IMR-90 (cell line): ENCODE measurements around the gene KY. TPM values are rescaled to one million over a fixed set of nuclear protein-coding genes. Genes with fewer than 3 reads are reported as not detected.
"Not testable (repeated sequence)": the region's sequence is repeated elsewhere in the genome, so short reads cannot be mapped to it uniquely, and the experiment has no call there.

ENCODE experiments used
- ATAC-seq: fragments of 200-7000 bp; cut with Tn5 transposase; 2 replicates; pipeline ENCODE4 v1.9.1; 2020; ENCODE audit warnings: low read depth, mild to moderate bottlenecking, moderate library complexity
- BruUV-seq: library from RNA; stranded (reverse); fragments of 400-500 nt; replicated peaks from 2 replicates; lab custom pipeline; 2021; lab: Mats Ljungman, UMichigan
- CTCF ChIA-PET: fragments of 300-600 bp; formaldehyde crosslinking; extraction: SDS; loops from one replicate; lab custom pipeline; 2021; ENCODE audit warnings: antibody characterized with exemption; lab: Yijun Ruan, JAX
- POLR2A ChIA-PET: fragments of 300-600 bp; sonication (Branson Sonifier 250); formaldehyde crosslinking; loops from one replicate; lab custom pipeline; 2022; ENCODE audit warnings: antibody characterized with exemption; ENCODE audit not compliant: unreplicated experiment; lab: Charles Lee
- DNase-seq: peaks from one replicate; pipeline ENCODE4 v3.0.0; 2013
- H2AFZ ChIP-seq: replicated peaks from 2 replicates; pipeline ENCODE3; 2013; ENCODE audit warnings: low read length, mild to moderate bottlenecking; ENCODE audit not compliant: poor library complexity
- H2AK5ac ChIP-seq: 2 replicates; pipeline ENCODE4 v1.6.1; 2013; ENCODE audit warnings: low read depth, low read length, inconsistent platforms
- H2AK9ac ChIP-seq: replicated peaks from 2 replicates; pipeline ENCODE3; 2013; ENCODE audit warnings: mild to moderate bottlenecking, low read depth, low read length, moderate library complexity; ENCODE audit not compliant: poor library complexity
- H2BK120ac ChIP-seq: 2 replicates; pipeline ENCODE4 v1.6.1; 2013; ENCODE audit warnings: low read depth, low read length, inconsistent platforms
- H2BK15ac ChIP-seq: 3 replicates; pipeline ENCODE4 v1.6.1; 2013; ENCODE audit warnings: low read depth, low read length, inconsistent platforms
- H2BK20ac ChIP-seq: 2 replicates; pipeline ENCODE4 v1.6.1; 2013; ENCODE audit warnings: low read depth, mild to moderate bottlenecking, inconsistent platforms, low read length, moderate library complexity
- H2BK5ac ChIP-seq: 2 replicates; pipeline ENCODE4 v1.6.1; 2013; ENCODE audit warnings: mild to moderate bottlenecking, low read depth, low read length, inconsistent platforms; ENCODE audit not compliant: poor library complexity, severe bottlenecking
- H3K14ac ChIP-seq: replicated peaks from 2 replicates; pipeline ENCODE4 v1.6.1; 2013; ENCODE audit warnings: low read depth, low read length, inconsistent platforms
- H3K18ac ChIP-seq: 2 replicates; pipeline ENCODE4 v1.6.1; 2013; ENCODE audit warnings: low read depth, low read length, control low read depth
- H3K23ac ChIP-seq: 2 replicates; pipeline ENCODE4 v1.6.1; 2013; ENCODE audit warnings: low read depth, low read length, inconsistent platforms
- H3K27ac ChIP-seq: 2 replicates; pipeline ENCODE4 v1.5.1; 2013; ENCODE audit warnings: mild to moderate bottlenecking, control low read depth, low read length; ENCODE audit not compliant: insufficient read depth
- H3K27me3 ChIP-seq: 2 replicates; pipeline ENCODE4 v1.6.1; 2013; ENCODE audit warnings: low read length; ENCODE audit not compliant: control insufficient read depth, insufficient read depth
- H3K36me3 ChIP-seq: 2 replicates; pipeline ENCODE4 v1.6.1; 2013; ENCODE audit warnings: low read length, mixed read lengths; ENCODE audit not compliant: control insufficient read depth, insufficient read depth
- H3K4ac ChIP-seq: 2 replicates; pipeline ENCODE4 v1.6.1; 2013; ENCODE audit warnings: low read depth, low read length, inconsistent platforms
- H3K4me1 ChIP-seq: 2 replicates; pipeline ENCODE4 v1.6.1; 2013; ENCODE audit warnings: low read length, mixed read lengths; ENCODE audit not compliant: control insufficient read depth, insufficient read depth
- H3K4me2 ChIP-seq: 2 replicates; pipeline ENCODE4 v1.6.1; 2013; ENCODE audit warnings: low read depth, mild to moderate bottlenecking, control low read depth, low read length, moderate library complexity
- H3K4me3 ChIP-seq: 2 replicates; pipeline ENCODE4 v1.5.1; 2013; ENCODE audit warnings: low read depth, mild to moderate bottlenecking, control low read depth, low read length, moderate library complexity; ENCODE audit not compliant: insufficient read depth
- H3K56ac ChIP-seq: 2 replicates; pipeline ENCODE4 v1.6.1; 2013; ENCODE audit warnings: low read length, inconsistent platforms; ENCODE audit not compliant: insufficient read depth; ENCODE audit errors: extremely low read depth
- H3K79me1 ChIP-seq, 2 experiments: 2 replicates each; pipeline ENCODE4 v1.6.1; 2013; ENCODE audit warnings: low read length in 2 of 2, inconsistent platforms in 1 of 2, low read depth in 1 of 2
- H3K9ac ChIP-seq: 2 replicates; pipeline ENCODE4 v1.6.1; 2013; ENCODE audit warnings: low read depth, low read length, control low read depth
- H3K9me1 ChIP-seq: 2 replicates; pipeline ENCODE4 v1.6.1; 2013; ENCODE audit warnings: low read length, inconsistent platforms; ENCODE audit not compliant: insufficient read depth
- H3K9me3 ChIP-seq: 2 replicates; pipeline ENCODE4 v1.6.1; 2013; ENCODE audit warnings: low read length; ENCODE audit not compliant: control insufficient read depth, insufficient read depth
- H4K20me1 ChIP-seq: 2 replicates; pipeline ENCODE4 v1.6.1; 2013; ENCODE audit warnings: low read length, inconsistent platforms; ENCODE audit not compliant: insufficient read depth
- H4K5ac ChIP-seq: 2 replicates; pipeline ENCODE4 v1.6.1; 2013; ENCODE audit warnings: mild to moderate bottlenecking, low read depth, low read length, control low read depth
- H4K8ac ChIP-seq, 2 experiments: 2 replicates each; pipeline ENCODE4 v1.6.1; 2013; ENCODE audit warnings: low read depth in 2 of 2, low read length in 2 of 2, control low read depth in 1 of 2, inconsistent platforms in 1 of 2
- H4K91ac ChIP-seq: 2 replicates; pipeline ENCODE4 v1.6.1; 2013; ENCODE audit warnings: low read depth, low read length, inconsistent platforms; ENCODE audit not compliant: insufficient read depth
- WGBS, 2 experiments: methylation state at CpG; one replicate each; pipeline versions ENCODE4 v1.1.5 to v1.1.7; 2013; ENCODE audit warnings: missing lambda C conversion rate in 2 of 2; ENCODE audit not compliant: insufficient read length in 1 of 2; ENCODE audit errors: extremely low coverage in 2 of 2; 5-methylcytosine and 5-hydroxymethylcytosine counted together
- dilution Hi-C: fragments of 300-500 bp; cut with HindIII; formaldehyde crosslinking; loops from one replicate; pipeline ENCODE4 v1.14.3; 2018; ENCODE audit warnings: low sequenced_read_pairs; ENCODE audit not compliant: unreplicated experiment
- in situ Hi-C: fragments of 300-500 bp; cut with MboI; formaldehyde crosslinking; loops from 3 replicates; pipeline ENCODE4 v1.14.3; 2019; ENCODE audit warnings: low sequenced_read_pairs, inconsistent platforms, mixed read lengths
- intact Hi-C: fragments of 100-400 bp; cut with micrococcal nuclease; formaldehyde crosslinking; loops from 2 replicates; pipeline ENCODE4 v1.10.0; 2022
- polyA plus RNA-seq, 3 experiments: library from polyadenylated mRNA; depleted of rRNA; stranded (reverse); fragments of >200 nt; gene quantifications; 2 replicates each; pipeline ENCODE4 v1.2.3, GENCODE V29; 2012; ENCODE audit warnings: low replicate concordance in 1 of 3
- total RNA-seq: library from RNA; depleted of rRNA; stranded (reverse); fragments of >200 nt; gene quantifications from 2 replicates; pipeline ENCODE4 v1.2.3, GENCODE V29; 2012

The KY gene
- total and polyA plus RNA-seq, 2 of the 4 experiments (the other 2 are of a cell fraction): under 0.01 to 0.09 TPM

- CTCF ChIA-PET, ATAC-seq, POLR2A ChIA-PET, in situ Hi-C loops, H3K4me2 ChIP-seq, H2AFZ ChIP-seq, H2BK5ac ChIP-seq, H3K36me3 ChIP-seq, H3K23ac ChIP-seq, H4K5ac ChIP-seq, H4K91ac ChIP-seq, H3K27ac ChIP-seq, dilution Hi-C loops, H3K4me1 ChIP-seq, H2BK15ac ChIP-seq, H4K20me1 ChIP-seq, H2AK9ac ChIP-seq, BruUV-seq, intact Hi-C loops, H3K9ac ChIP-seq, H3K18ac ChIP-seq, H3K4me3 ChIP-seq, H3K79me1 ChIP-seq, H3K4ac ChIP-seq, H3K9me1 ChIP-seq, DNase-seq, H2AK5ac ChIP-seq, H2BK20ac ChIP-seq, H3K14ac ChIP-seq, H2BK120ac ChIP-seq, H4K8ac ChIP-seq, H3K9me3 ChIP-seq, H3K56ac ChIP-seq: not testable (repeated sequence)
- no CpG with 5 or more reads among the region's 3 CpGs for WGBS, 2 experiments
- peaks cover 16% of the 10 kb centered on the region for H3K27me3 ChIP-seq
Observed at GRCh38 chr3:134594986-134595385, 55.8 kb downstream of the KY start.
